Activated B cell treated with CpG ODN at 0.5 μM for 24 hours (primary cell): ENCODE data around the gene CAPN7. TPM values are rescaled to one million over a fixed set of nuclear protein-coding genes. Genes with fewer than 3 reads are reported as not detected.

Source experiments
- ATAC-seq: fragments of 200-7000 bp; cut with Tn5 transposase; one replicate; pipeline ENCODE4 v1.10.0; 2021; ENCODE audit warnings: low read depth, mild to moderate bottlenecking, moderate library complexity
- CTCF ChIA-PET: fragments of 350-600 bp; sonication (Branson Sonifier 250); formaldehyde crosslinking; loops from one replicate; lab custom pipeline; 2021; ENCODE audit warnings: antibody characterized with exemption; lab: Charles Lee
- POLR2A ChIA-PET: fragments of 350-600 bp; sonication (Branson Sonifier 250); formaldehyde crosslinking; loops from one replicate; lab custom pipeline; 2021; ENCODE audit warnings: antibody characterized with exemption; lab: Charles Lee
- DNase-seq: peaks from one replicate; pipeline ENCODE4 v3.0.0; 2022
- H3K27ac Mint-ChIP-seq: one replicate; pipeline ENCODE4 v1.8.0; 2020; ENCODE audit warnings: mixed read lengths
- H3K27me3 Mint-ChIP-seq: one replicate; pipeline ENCODE4 v1.8.0; 2021; ENCODE audit warnings: mixed read lengths
- H3K36me3 Mint-ChIP-seq: one replicate; pipeline ENCODE4 v1.8.0; 2021; ENCODE audit warnings: low read depth, mixed read lengths
- H3K4me1 Mint-ChIP-seq: one replicate; pipeline ENCODE4 v1.8.0; 2021; ENCODE audit warnings: mixed read lengths
- H3K4me3 Mint-ChIP-seq: one replicate; pipeline ENCODE4 v1.8.0; 2020; ENCODE audit warnings: mild to moderate bottlenecking, mixed read lengths
- H3K9me3 Mint-ChIP-seq: one replicate; pipeline ENCODE4 v1.8.0; 2020; ENCODE audit warnings: mixed read lengths
- intact Hi-C: fragments of 100-400 bp; cut with micrococcal nuclease; formaldehyde crosslinking; loops from one replicate; pipeline ENCODE4 v1.15.1; 2024
- total RNA-seq: library from RNA; stranded (reverse); gene quantifications from 2 replicates; pipeline ENCODE4 v1.2.3, GENCODE V29; 2022
- TF ChIP-seq, protein P1 (sequence below): fragments of 200-600 bp; IDR thresholded peaks from one replicate; pipeline ENCODE4 v1.8.0; 2022; ENCODE audit warnings: antibody characterized with exemption, mild to moderate bottlenecking

Gene CAPN7
- total RNA-seq, 1 donor from 2014 or later = 45.1 TPM

- intact Hi-C loops = no loop called here
- no peaks in the 10 kb centered on the region for H3K27me3 Mint-ChIP-seq
- ChIA-PET POLR2A (interaction anchor here (0.6 to 2.3 kb wide), 4 partner anchors 8 to 51 kb away, joined by 3 to 11 read pairs (median 5); partner anchors contain the start of gene SH3BP5), CTCF (interaction anchor here (0.8 to 1.4 kb wide), 2 partner anchors 13 to 97 kb away, joined by 3 read pairs; no protein-coding TSS in a partner anchor)
- DNase-seq = no peak
- ATAC-seq = no peak
- H3K9me3 Mint-ChIP-seq = no peaks in the 10 kb centered on the region
- TF ChIP-seq, protein P1, sequence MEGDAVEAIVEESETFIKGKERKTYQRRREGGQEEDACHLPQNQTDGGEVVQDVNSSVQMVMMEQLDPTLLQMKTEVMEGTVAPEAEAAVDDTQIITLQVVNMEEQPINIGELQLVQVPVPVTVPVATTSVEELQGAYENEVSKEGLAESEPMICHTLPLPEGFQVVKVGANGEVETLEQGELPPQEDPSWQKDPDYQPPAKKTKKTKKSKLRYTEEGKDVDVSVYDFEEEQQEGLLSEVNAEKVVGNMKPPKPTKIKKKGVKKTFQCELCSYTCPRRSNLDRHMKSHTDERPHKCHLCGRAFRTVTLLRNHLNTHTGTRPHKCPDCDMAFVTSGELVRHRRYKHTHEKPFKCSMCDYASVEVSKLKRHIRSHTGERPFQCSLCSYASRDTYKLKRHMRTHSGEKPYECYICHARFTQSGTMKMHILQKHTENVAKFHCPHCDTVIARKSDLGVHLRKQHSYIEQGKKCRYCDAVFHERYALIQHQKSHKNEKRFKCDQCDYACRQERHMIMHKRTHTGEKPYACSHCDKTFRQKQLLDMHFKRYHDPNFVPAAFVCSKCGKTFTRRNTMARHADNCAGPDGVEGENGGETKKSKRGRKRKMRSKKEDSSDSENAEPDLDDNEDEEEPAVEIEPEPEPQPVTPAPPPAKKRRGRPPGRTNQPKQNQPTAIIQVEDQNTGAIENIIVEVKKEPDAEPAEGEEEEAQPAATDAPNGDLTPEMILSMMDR = no peak
- H3K4me1 Mint-ChIP-seq = peaks cover 96% of the 10 kb centered on the region
- peaks cover 32% of the 10 kb centered on the region for H3K36me3 Mint-ChIP-seq
- H3K4me3 Mint-ChIP-seq = no peak overlapping the region
- peak overlapping the region; percentile 35 for H3K27ac Mint-ChIP-seq
Observed at GRCh38 chr3:15280853-15281532, 74.9 kb downstream of the CAPN7 start.

DNA sequence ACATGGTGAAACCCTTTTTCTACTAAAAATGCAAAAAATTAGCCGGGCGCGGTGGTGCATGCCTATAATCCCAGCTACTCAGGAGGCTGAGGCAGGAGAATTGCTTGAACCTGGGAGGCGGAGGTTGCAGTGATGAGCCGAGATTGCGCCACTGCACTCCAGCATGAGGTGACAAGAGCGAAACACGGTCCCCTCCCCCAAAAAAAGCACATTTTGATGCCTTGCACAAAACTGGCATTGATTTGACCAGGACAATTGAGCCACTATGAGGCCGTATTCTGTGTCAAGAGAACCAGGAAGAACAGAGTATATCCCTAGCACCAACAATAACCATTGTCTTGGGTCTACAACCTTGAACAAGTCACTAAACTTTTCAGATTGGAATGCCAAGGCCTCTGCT, 75.8 kb downstream of the CAPN7 start:
- intact Hi-C loops = no loop called here
- Mint-ChIP-seq H3K9me3 (no peaks in the 10 kb centered on the region), H3K36me3 (peaks cover 39% of the 10 kb centered on the region), H3K27me3 (no peaks in the 10 kb centered on the region), H3K27ac (peak overlapping the region; percentile 35), H3K4me1 (peaks cover 95% of the 10 kb centered on the region), H3K4me3 (no peak overlapping the region)
- ChIA-PET CTCF (no interaction called here), POLR2A (interaction anchor here (1.0 to 2.6 kb wide), 2 partner anchors 9 to 13 kb away, joined by 3 to 6 read pairs; no protein-coding TSS in a partner anchor)
- no peak for DNase-seq
- TF ChIP-seq, protein P1 = no peak
- no peak for ATAC-seq

DNA sequence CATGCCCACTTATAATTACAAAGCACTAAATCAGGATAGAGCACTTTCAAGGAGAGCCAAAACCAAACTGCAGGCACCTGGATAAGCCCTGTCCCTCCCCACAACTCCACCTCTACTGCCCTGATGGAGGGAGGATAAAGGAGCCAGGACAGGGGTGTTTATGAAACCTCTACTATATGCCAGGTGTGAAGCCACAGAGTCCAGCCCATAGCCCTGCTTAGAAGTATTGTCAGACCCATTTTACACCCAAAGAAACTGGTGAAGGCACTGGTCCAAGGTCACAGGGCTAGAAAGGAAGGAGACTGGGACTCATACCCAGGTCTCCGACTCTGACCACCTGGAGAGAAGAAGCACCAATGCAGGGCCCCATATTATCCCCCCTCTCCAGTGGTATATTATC, 77.7 kb downstream of the CAPN7 start:
- Mint-ChIP-seq H3K4me3 (peak overlapping the region; percentile 58), H3K27me3 (no peaks in the 10 kb centered on the region), H3K36me3 (peaks cover 53% of the 10 kb centered on the region), H3K9me3 (no peaks in the 10 kb centered on the region), H3K27ac (peak overlapping the region; percentile 56), H3K4me1 (peaks cover 96% of the 10 kb centered on the region)
- ATAC-seq (no peak), DNase-seq (no peak)
- ChIA-PET POLR2A (interaction anchor here (0.7 to 2.6 kb wide), 4 partner anchors 11 to 84 kb away, joined by 3 to 6 read pairs (median 3); no protein-coding TSS in a partner anchor), CTCF (interaction anchor here (1.2 kb wide), 1 partner anchor 16 kb away, joined by 3 read pairs; no protein-coding TSS in a partner anchor)
- intact Hi-C loops = loop anchor here (1.0 kb wide), 1 partner anchor 11 kb away; no protein-coding TSS in a partner anchor
- TF ChIP-seq, protein P1 = no peak

- intact Hi-C loops = loop anchor here (1.0 kb wide), 1 partner anchor 12 kb away; no protein-coding TSS in a partner anchor
- ChIA-PET POLR2A (interaction anchor here (0.7 to 2.6 kb wide), 7 partner anchors 9 to 83 kb away, joined by 3 to 6 read pairs (median 3); no protein-coding TSS in a partner anchor), CTCF (interaction anchor here (0.8 to 1.2 kb wide), 4 partner anchors 11 to 48 kb away, joined by 3 to 6 read pairs (median 3); partner anchors contain the start of gene SH3BP5)
- Mint-ChIP-seq H3K36me3 (peaks cover 59% of the 10 kb centered on the region), H3K4me3 (peak overlapping the region; percentile 58), H3K9me3 (no peaks in the 10 kb centered on the region), H3K27me3 (no peaks in the 10 kb centered on the region), H3K4me1 (peaks cover 97% of the 10 kb centered on the region), H3K27ac (peak overlapping the region; percentile 68)
- TF ChIP-seq, protein P1 = no peak
- ATAC-seq (peak; percentile 63), DNase-seq (no peak)
Observed at GRCh38 chr3:15284121-15284889, 78.3 kb downstream of the CAPN7 start.
